Neuron (in vitro differentiated cells): ENCODE data around the gene ATF5.
"Not testable (repeated sequence)": the region's sequence is repeated elsewhere in the genome, so short reads cannot be mapped to it uniquely, and the experiment has no call there.

Experiments used
- H2AFZ ChIP-seq: one replicate; pipeline ENCODE4 v1.6.1; 2013; ENCODE audit warnings: low read depth, mild to moderate bottlenecking, inconsistent platforms, low read length, moderate library complexity
- H3K27me3 ChIP-seq: one replicate; pipeline ENCODE4 v1.6.1; 2013; ENCODE audit warnings: low read length; ENCODE audit not compliant: insufficient read depth
- H3K36me3 ChIP-seq: one replicate; pipeline ENCODE4 v1.6.1; 2013; ENCODE audit warnings: low read length; ENCODE audit not compliant: insufficient read depth
- H3K4me1 ChIP-seq: one replicate; pipeline ENCODE4 v1.6.1; 2013; ENCODE audit warnings: low read length; ENCODE audit not compliant: insufficient read depth
- H3K4me3 ChIP-seq: 2 replicates; pipeline ENCODE4 v1.5.1; 2013; ENCODE audit warnings: mild to moderate bottlenecking, low read length, moderate library complexity
- H3K9me3 ChIP-seq: one replicate; pipeline ENCODE4 v1.6.1; 2013; ENCODE audit warnings: low read length

Gene ATF5

GRCh38 chr19:49923055-49924003, 5.7 kb upstream of the ATF5 start:
- H3K4me3 ChIP-seq = no peak overlapping the region
- H3K27me3 ChIP-seq = no peaks in the 10 kb centered on the region
- H3K36me3 ChIP-seq = peaks cover 75% of the 10 kb centered on the region
- peaks cover 13% of the 10 kb centered on the region for H3K4me1 ChIP-seq
- no peak overlapping the region for H2AFZ ChIP-seq
- H3K9me3 ChIP-seq = peaks cover 3% of the 10 kb centered on the region

GRCh38 chr19:49924004-49924880, 4.8 kb upstream of the ATF5 start:
- H3K27me3 ChIP-seq = no peaks in the 10 kb centered on the region
- peaks cover 69% of the 10 kb centered on the region for H3K36me3 ChIP-seq
- H3K4me3 ChIP-seq = no peak overlapping the region
- H2AFZ ChIP-seq = no peak overlapping the region
- H3K4me1 ChIP-seq = peaks cover 17% of the 10 kb centered on the region
- H3K9me3 ChIP-seq = peaks cover 3% of the 10 kb centered on the region

GRCh38 chr19:49924881-49925210, 4.2 kb upstream of the ATF5 start:
- not testable (repeated sequence) for H3K9me3 ChIP-seq, H3K4me3 ChIP-seq, H3K27me3 ChIP-seq, H2AFZ ChIP-seq
- peaks cover 66% of the 10 kb centered on the region for H3K36me3 ChIP-seq
- H3K4me1 ChIP-seq = peaks cover 17% of the 10 kb centered on the region

DNA sequence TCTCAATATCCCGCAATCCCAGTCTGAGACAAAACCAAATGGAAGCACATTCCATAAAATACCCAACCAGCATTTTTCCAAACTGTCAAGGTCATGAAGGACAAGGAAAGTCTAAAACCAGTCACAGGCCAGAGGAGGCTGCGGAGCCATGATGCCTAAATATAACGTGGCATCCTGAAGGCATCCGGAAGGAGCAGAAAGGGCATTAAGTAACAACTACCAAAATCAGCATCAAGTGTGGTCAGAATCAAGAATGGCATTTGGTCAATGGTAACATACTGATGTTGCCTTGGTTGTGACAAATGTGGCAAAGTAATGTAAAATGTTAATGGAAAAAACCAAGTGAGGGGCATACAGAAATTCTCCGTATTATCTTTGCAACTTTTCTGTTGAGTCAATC, 3.5 kb upstream of the ATF5 start:
- H3K4me3 ChIP-seq = no peak overlapping the region
- peaks cover 66% of the 10 kb centered on the region for H3K36me3 ChIP-seq
- peaks cover 17% of the 10 kb centered on the region for H3K4me1 ChIP-seq

GRCh38 chr19:49926515-49926914, 2.5 kb upstream of the ATF5 start:
- Histone ChIP-seq H2AFZ (no peak overlapping the region), H3K4me1 (peaks cover 17% of the 10 kb centered on the region), H3K4me3 (no peak overlapping the region), H3K36me3 (peaks cover 56% of the 10 kb centered on the region), H3K9me3 (no peaks in the 10 kb centered on the region), H3K27me3 (no peaks in the 10 kb centered on the region)

More for the DNA sequence above, 3.5 kb upstream of the ATF5 start:
- peaks cover 3% of the 10 kb centered on the region for H3K9me3 ChIP-seq
- H2AFZ ChIP-seq = no peak overlapping the region
- no peaks in the 10 kb centered on the region for H3K27me3 ChIP-seq

- Histone ChIP-seq H3K4me1 (peaks cover 17% of the 10 kb centered on the region), H3K4me3 (peak overlapping the region; percentile 91), H3K9me3 (no peaks in the 10 kb centered on the region), H3K27me3 (no peaks in the 10 kb centered on the region), H3K36me3 (peaks cover 46% of the 10 kb centered on the region), H2AFZ (no peak overlapping the region)
Observed at GRCh38 chr19:49927526-49928264, 1.3 kb upstream of the ATF5 start.

- Histone ChIP-seq H3K36me3 (peaks cover 27% of the 10 kb centered on the region), H3K27me3 (no peaks in the 10 kb centered on the region), H3K9me3 (no peaks in the 10 kb centered on the region), H2AFZ (peak overlapping the region; percentile 13), H3K4me1 (peaks cover 17% of the 10 kb centered on the region), H3K4me3 (peak overlapping the region; percentile 91)
Observed at GRCh38 chr19:49929611-49930482, 842 bp downstream of the ATF5 start.

DNA sequence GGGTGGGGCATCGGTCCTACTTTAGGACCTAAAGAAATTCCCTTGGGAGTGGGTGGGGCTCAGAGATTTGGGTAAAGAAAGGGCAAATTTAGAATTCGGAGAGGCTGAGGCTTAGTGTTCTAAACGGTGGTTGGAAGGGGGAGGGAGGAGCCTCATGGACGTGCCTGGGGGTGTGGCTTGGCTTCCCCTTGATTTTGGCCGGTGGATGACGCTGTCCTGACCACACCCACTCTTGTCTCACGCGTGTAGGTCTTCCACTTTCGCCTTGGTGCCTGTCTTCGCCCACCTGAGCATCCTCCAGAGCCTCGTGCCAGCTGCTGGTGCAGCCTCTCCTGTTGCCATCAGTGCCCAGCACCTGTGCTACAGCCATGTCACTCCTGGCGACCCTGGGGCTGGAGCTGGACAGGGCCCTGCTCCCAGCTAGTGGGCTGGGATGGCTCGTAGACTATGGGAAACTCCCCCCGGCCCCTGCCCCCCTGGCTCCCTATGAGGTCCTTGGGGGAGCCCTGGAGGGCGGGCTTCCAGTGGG, 1.5 kb downstream of the ATF5 start:
- H3K27me3 ChIP-seq = no peaks in the 10 kb centered on the region
- H3K4me3 ChIP-seq = peak overlapping the region; percentile 36
- peaks cover 17% of the 10 kb centered on the region for H3K4me1 ChIP-seq

DNA sequence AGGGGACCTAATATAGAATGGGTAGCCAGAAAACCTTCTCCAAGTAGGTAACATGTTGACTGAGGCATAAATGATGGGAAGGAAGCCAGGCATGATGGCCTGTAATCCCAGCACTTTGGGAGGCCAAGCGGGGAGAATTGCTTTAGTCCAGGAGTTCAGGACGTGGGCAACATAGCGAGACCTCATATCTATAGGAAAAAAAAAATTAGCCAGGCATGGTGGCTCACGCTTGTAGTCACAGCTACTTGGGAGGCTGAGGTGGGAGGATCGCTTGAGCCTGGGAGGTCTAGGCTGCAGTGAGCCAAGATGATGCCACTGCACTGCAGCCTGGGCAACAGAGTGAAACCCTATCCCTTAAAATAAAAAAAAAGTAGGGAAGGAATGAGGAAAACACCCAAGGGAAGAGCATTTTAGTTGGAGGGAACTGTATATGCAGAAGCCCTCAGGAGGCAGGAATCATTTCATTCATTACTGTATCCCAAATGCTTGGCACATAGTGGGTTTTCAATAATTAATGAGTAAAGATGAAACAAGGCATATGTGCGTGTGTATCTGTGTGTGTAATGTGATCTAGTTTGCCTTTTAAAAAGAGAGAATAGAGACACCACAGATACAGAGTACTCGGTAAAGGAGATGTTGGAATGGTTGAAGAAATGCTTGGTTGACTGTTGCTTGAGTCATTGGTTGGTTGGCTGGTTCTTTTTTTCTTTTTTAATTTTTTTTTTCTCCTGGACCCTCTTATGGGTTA, 2.5 kb downstream of the ATF5 start:
- H3K9me3 ChIP-seq = no peaks in the 10 kb centered on the region
- H2AFZ ChIP-seq = no peak overlapping the region
- peaks cover 17% of the 10 kb centered on the region for H3K4me1 ChIP-seq
- H3K27me3 ChIP-seq = no peaks in the 10 kb centered on the region
- H3K4me3 ChIP-seq = no peak overlapping the region
- H3K36me3 ChIP-seq = peaks cover 19% of the 10 kb centered on the region

More for the DNA sequence above, 1.5 kb downstream of the ATF5 start:
- H3K9me3 ChIP-seq = no peaks in the 10 kb centered on the region
- H3K36me3 ChIP-seq = peaks cover 24% of the 10 kb centered on the region
- H2AFZ ChIP-seq = no peak overlapping the region

GRCh38 chr19:49932041-49932451, 3.0 kb downstream of the ATF5 start:
- Histone ChIP-seq H3K4me1 (peaks cover 14% of the 10 kb centered on the region), H3K36me3 (peaks cover 13% of the 10 kb centered on the region), H3K4me3 (no peak overlapping the region), H3K9me3 (no peaks in the 10 kb centered on the region), H3K27me3 (no peaks in the 10 kb centered on the region), H2AFZ (no peak overlapping the region)

DNA sequence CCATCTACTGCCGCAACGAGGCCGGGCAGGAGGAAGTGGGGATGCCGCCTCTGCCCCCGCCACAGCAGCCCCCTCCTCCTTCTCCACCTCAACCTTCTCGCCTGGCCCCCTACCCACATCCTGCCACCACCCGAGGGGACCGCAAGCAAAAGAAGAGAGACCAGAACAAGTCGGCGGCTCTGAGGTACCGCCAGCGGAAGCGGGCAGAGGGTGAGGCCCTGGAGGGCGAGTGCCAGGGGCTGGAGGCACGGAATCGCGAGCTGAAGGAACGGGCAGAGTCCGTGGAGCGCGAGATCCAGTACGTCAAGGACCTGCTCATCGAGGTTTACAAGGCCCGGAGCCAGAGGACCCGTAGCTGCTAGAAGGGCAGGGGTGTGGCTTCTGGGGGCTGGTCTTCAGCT, 3.7 kb downstream of the ATF5 start:
- no peak overlapping the region for H3K4me3 ChIP-seq
- peaks cover 6% of the 10 kb centered on the region for H3K36me3 ChIP-seq
- no peak overlapping the region for H2AFZ ChIP-seq
- peaks cover 9% of the 10 kb centered on the region for H3K4me1 ChIP-seq
- no peaks in the 10 kb centered on the region for H3K9me3 ChIP-seq
- no peaks in the 10 kb centered on the region for H3K27me3 ChIP-seq
